Measurements from ENCODE around the gene ARHGEF38.

The ARHGEF38 gene

GRCh38 chr4:105551965-105552746 lies at the start of gene ARHGEF38:
Gene ARHGEF38, plus strand, starts transcription at chr4:105552620. Its CDS starts 146 bp downstream, at chr4:105552766.
- TF ChIP-seq GATA3 (IDR thresholded peaks at IDR 0.05; ENCODE audit: low read depth, low read length) (no peak), GATA2 (IDR thresholded peaks at IDR 0.05; ENCODE audit: low read depth, low read length) (no peak)

- TF ChIP-seq GATA2 (IDR thresholded peaks at IDR 0.05; ENCODE audit: low read depth, low read length) (no peak), GATA3 (IDR thresholded peaks at IDR 0.05; ENCODE audit: low read depth, low read length) (no peak)
Measured at GRCh38 chr4:105503484-105503883, 48.9 kb upstream of the ARHGEF38 start.

GRCh38 chr4:105504744-105505143 lies 47.7 kb upstream of the ARHGEF38 start:
- no peak for TF ChIP-seq GATA3 (IDR thresholded peaks at IDR 0.05; ENCODE audit: low read depth, low read length)
- no peak for TF ChIP-seq GATA2 (IDR thresholded peaks at IDR 0.05; ENCODE audit: low read depth, low read length)

GRCh38 chr4:105509291-105509690 lies 43.1 kb upstream of the ARHGEF38 start:
- TF ChIP-seq GATA2 (IDR thresholded peaks at IDR 0.05; ENCODE audit: low read depth, low read length) = no peak
- no peak for TF ChIP-seq GATA3 (IDR thresholded peaks at IDR 0.05; ENCODE audit: low read depth, low read length)

GRCh38 chr4:105509714-105510113 lies 42.7 kb upstream of the ARHGEF38 start:
- no peak for TF ChIP-seq GATA3 (IDR thresholded peaks at IDR 0.05; ENCODE audit: low read depth, low read length)

- TF ChIP-seq GATA2 (IDR thresholded peaks at IDR 0.05; ENCODE audit: low read depth, low read length) = no peak
- no peak for TF ChIP-seq GATA3 (IDR thresholded peaks at IDR 0.05; ENCODE audit: low read depth, low read length)
Measured at GRCh38 chr4:105510245-105510644, 42.2 kb upstream of the ARHGEF38 start.

GRCh38 chr4:105520819-105521790 lies 31.3 kb upstream of the ARHGEF38 start:
- TF ChIP-seq GATA3 (IDR thresholded peaks at IDR 0.05; ENCODE audit: low read depth, low read length) = no peak
- TF ChIP-seq GATA2 (IDR thresholded peaks at IDR 0.05; ENCODE audit: low read depth, low read length) = no peak

GRCh38 chr4:105526656-105527055 lies 25.8 kb upstream of the ARHGEF38 start:
- TF ChIP-seq GATA2 (IDR thresholded peaks at IDR 0.05; ENCODE audit: low read depth, low read length) = no peak

GRCh38 chr4:105527081-105527480 lies 25.3 kb upstream of the ARHGEF38 start:
- TF ChIP-seq GATA2 (IDR thresholded peaks at IDR 0.05; ENCODE audit: low read depth, low read length) = no peak
- no peak for TF ChIP-seq GATA3 (IDR thresholded peaks at IDR 0.05; ENCODE audit: low read depth, low read length)

- TF ChIP-seq GATA3 (IDR thresholded peaks at IDR 0.05; ENCODE audit: low read depth, low read length) (no peak), GATA2 (IDR thresholded peaks at IDR 0.05; ENCODE audit: low read depth, low read length) (no peak)
Measured at GRCh38 chr4:105536601-105537000, 15.8 kb upstream of the ARHGEF38 start.

- TF ChIP-seq GATA2 (IDR thresholded peaks at IDR 0.05; ENCODE audit: low read depth, low read length) = no peak
- TF ChIP-seq GATA3 (IDR thresholded peaks at IDR 0.05; ENCODE audit: low read depth, low read length) = no peak
Measured at GRCh38 chr4:105541420-105541819, 11.0 kb upstream of the ARHGEF38 start.

GRCh38 chr4:105542039-105542438 lies 10.4 kb upstream of the ARHGEF38 start:
- TF ChIP-seq GATA2 (IDR thresholded peaks at IDR 0.05; ENCODE audit: low read depth, low read length) (no peak), GATA3 (IDR thresholded peaks at IDR 0.05; ENCODE audit: low read depth, low read length) (no peak)

- TF ChIP-seq GATA3 (IDR thresholded peaks at IDR 0.05; ENCODE audit: low read depth, low read length) (no peak), GATA2 (IDR thresholded peaks at IDR 0.05; ENCODE audit: low read depth, low read length) (no peak)
Measured at GRCh38 chr4:105543346-105543745, 9.1 kb upstream of the ARHGEF38 start.

GRCh38 chr4:105543881-105544280 lies 8.5 kb upstream of the ARHGEF38 start:
- TF ChIP-seq GATA2 (IDR thresholded peaks at IDR 0.05; ENCODE audit: low read depth, low read length) (no peak), GATA3 (IDR thresholded peaks at IDR 0.05; ENCODE audit: low read depth, low read length) (no peak)

All from SH-SY5Y (cell line).